NB4 (cell line): ENCODE data around the gene PDE4B.

Source experiments
- DNase-seq: peaks from one replicate; pipeline ENCODE4 v3.0.0; 2010; ENCODE audit warnings: low read depth
- H3K4me3 ChIP-seq: one replicate; pipeline ENCODE4 v1.5.1; 2011; ENCODE audit warnings: mild to moderate bottlenecking, low read depth, low read length, moderate library complexity
- CTCF ChIP-seq: IDR thresholded peaks from one replicate; pipeline ENCODE4 v1.5.1; 2012; ENCODE audit warnings: low read depth, low read length
- MYC ChIP-seq: IDR thresholded peaks from 2 replicates; pipeline ENCODE4 v1.6.1; 2011; ENCODE audit warnings: low read depth, low read length
- POLR2A ChIP-seq: IDR thresholded peaks from 2 replicates; pipeline ENCODE4 v1.6.1; 2011; ENCODE audit warnings: mild to moderate bottlenecking; ENCODE audit not compliant: insufficient read length; ENCODE audit errors: extremely low read depth
- TF ChIP-seq, protein P1 (sequence below): IDR thresholded peaks from 2 replicates; pipeline ENCODE4 v1.6.1; 2011; ENCODE audit warnings: low read depth, low read length

PDE4B gene

GRCh38 chr1:66381621-66382275 lies 589.1 kb downstream of the PDE4B start:
- H3K4me3 ChIP-seq, result no peak overlapping the region
- DNase-seq, result no peak
- TF ChIP-seq CTCF (no peak), POLR2A (no peak), MYC (no peak)
- TF ChIP-seq, protein P1, sequence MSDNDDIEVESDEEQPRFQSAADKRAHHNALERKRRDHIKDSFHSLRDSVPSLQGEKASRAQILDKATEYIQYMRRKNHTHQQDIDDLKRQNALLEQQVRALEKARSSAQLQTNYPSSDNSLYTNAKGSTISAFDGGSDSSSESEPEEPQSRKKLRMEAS, result no peak

DNA sequence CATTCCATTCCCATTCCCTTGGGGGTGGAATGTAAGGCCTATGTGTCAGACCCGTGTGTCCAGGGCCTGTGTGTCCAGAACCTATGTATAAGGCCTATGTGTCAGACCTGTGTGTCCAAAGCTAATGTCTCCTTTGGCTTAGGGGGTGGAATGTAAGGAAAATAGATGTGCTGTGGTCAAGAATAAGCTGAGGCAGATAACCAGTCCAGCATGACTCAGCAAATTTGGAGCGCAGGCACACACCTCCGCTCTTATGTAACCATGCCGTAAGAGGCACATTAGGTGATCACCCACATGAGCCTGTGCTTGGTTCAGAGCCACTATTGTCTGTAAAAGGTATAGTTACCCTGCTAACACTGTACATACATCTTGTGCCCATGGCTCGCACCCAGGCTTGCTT lies 590.5 kb downstream of the PDE4B start:
- TF ChIP-seq MYC, result no peak
- TF ChIP-seq, protein P1, result no peak
- no peak for TF ChIP-seq POLR2A
- TF ChIP-seq CTCF, result no peak
- peak; percentile 57 for DNase-seq
- H3K4me3 ChIP-seq, result no peak overlapping the region

DNA sequence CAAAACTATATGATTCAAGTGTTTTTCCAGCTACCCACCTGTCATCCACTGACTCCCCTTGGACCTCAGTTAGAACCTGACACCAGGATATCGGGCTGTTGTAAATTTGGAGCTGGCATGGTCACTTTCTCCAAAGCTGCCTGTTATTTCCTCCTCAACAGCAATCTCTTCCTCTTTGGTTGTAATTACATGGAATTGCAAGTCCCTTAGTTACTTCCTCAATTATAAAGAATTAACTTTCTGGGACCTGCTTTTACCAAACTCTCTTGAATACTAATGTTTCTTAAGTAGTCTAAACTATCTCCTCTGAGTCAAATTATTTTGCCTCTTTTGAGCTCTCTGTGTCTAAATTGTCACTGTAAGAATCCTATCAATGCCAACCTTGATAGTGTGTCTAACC lies 590.9 kb downstream of the PDE4B start:
- TF ChIP-seq POLR2A (no peak), MYC (no peak), CTCF (no peak)
- TF ChIP-seq, protein P1, result no peak

DNA sequence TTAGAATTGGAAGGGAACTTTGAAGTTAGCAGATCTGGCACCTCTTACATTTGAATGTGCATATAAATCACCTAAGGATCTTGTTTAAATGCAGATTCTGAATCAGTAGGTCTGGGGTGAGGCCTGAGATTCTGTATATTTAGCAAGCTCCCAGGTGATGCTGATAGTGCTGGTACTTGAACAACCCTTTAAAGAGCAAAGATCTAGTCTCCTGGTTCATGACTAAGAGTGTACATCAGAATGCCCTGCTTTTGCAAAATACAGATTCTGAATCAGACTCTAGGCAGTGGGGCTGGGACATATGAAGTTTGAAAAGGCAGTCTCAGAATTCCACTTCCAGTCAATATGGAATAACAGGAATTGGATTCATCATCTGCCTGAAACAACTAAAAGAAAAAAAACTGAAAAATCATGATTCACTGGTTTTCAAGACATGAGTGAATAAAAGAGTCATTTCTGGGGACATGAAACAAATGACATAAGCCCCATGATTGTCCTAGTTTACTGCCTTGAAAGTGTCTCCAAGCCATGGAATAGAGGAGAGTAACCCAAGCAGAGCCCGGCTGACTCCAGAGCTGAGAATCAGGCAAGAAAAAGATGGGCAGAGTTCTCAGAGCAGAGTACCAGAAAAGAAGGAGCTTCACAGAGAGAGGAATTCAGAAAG lies 591.7 kb downstream of the PDE4B start:
- TF ChIP-seq CTCF, result no peak
- TF ChIP-seq POLR2A, result no peak
- TF ChIP-seq MYC, result no peak
- TF ChIP-seq, protein P1, result no peak
- no peak for DNase-seq
- H3K4me3 ChIP-seq, result no peak overlapping the region

More for the DNA sequence above, 590.9 kb downstream of the PDE4B start:
- DNase-seq, result no peak
- H3K4me3 ChIP-seq, result no peak overlapping the region

- no peak overlapping the region for H3K4me3 ChIP-seq
- DNase-seq, result no peak
- no peak for TF ChIP-seq POLR2A
- TF ChIP-seq, protein P1, result no peak
- no peak for TF ChIP-seq MYC
- no peak for TF ChIP-seq CTCF
These were observed 594.0 kb downstream of the PDE4B start for GRCh38 chr1:66386712-66387111.
